Measurements from ENCODE around the gene MAP3K10. TPM values are rescaled to one million over a fixed set of nuclear protein-coding genes. Genes with fewer than 3 reads are reported as not detected.

The MAP3K10 gene
- total RNA-seq (2022; extraction: Qiagen RNA extraction; ENCODE audit: low read depth): 11.2 to 19.1 TPM (median 17.9 TPM) in 5 replicates

DNA sequence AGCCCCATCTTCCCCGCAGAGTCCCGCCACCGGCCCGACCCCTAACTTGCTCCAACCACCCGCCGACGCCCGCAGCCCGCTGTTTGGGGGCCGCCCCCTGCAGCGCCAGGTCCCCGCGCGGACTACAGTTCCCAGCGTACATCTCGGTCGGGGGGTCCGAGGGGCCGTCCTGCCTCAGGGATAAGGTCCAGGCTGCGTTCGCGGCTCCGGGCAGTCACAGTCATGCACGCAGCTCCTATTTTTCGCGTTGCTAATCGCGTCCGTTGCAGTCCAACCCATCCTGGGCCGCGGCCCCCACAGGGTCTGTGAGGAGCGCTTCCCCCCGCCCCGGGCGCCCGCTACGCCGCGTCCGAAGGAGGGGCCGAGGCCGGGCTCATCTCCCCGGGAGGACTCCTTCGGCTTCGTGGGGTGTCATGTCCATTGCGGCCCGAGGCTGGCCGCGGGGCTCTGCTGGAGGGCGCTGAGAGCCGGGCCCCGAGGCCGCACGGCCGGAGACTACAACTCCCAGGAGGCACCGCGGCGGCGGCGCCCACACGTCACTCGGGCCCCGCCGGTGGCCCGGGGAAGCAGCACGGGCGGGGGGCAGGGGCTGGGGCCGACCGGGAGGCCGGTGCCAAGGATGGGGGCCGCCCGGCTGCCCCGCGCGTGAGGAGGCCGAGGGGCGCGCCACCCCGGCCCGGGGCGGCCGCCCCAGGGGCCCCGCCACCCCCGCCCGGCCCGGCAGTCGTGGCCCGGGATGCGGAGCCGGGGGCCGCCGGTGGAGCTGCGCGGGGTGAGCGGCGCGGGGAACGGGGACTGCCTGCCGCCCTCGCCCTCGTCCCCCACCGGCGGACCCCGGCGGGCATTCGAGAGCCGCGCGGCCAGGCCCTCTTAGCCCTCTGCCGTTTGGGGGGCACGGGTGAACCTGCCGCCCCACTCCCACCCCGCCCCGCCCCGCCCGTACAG, at the start of gene MAP3K10:
Gene MAP3K10, plus strand, starts transcription at position 536 of the 945 bp plus-strand sequence. CDS start 606 bp downstream, outside the sequence.

GRCh38 chr19:40217934-40218890, 27.0 kb downstream of the MAP3K10 start, which contains the start of gene TTC9B:
Gene TTC9B, minus strand, starts transcription at chr19:40218384. Its CDS starts 3 bp downstream, at chr19:40218381.

Other genes starting within 250 kb of the MAP3K10 start
- gene PSMC4, start 220.3 kb upstream of the MAP3K10 start, total RNA-seq (2022; extraction: Qiagen RNA extraction; ENCODE audit: low read depth): 268 to 302 TPM (median 285 TPM) in 5 replicates
- 2.0 to 2.3 TPM (median 2.1 TPM) in 5 replicates for gene ZNF546, start 194.4 kb upstream of the MAP3K10 start, total RNA-seq (2022; extraction: Qiagen RNA extraction; ENCODE audit: low read depth)
- 4.5 to 7.9 TPM (median 6.9 TPM) in 5 replicates for gene ZNF780B, start 135.2 kb upstream of the MAP3K10 start, total RNA-seq (2022; extraction: Qiagen RNA extraction; ENCODE audit: low read depth)
- gene ZNF780A, start 100.5 kb upstream of the MAP3K10 start, total RNA-seq (2022; extraction: Qiagen RNA extraction; ENCODE audit: low read depth): 25.3 to 31.5 TPM (median 30.3 TPM) in 5 replicates
- gene TTC9B, start 27.0 kb downstream of the MAP3K10 start, total RNA-seq (2022; extraction: Qiagen RNA extraction; ENCODE audit: low read depth): 0.26 to 0.61 TPM (median 0.51 TPM) in 5 replicates
- 0.22 to 0.39 TPM (median 0.30 TPM) in 5 replicates for gene CCNP, start 35.3 kb downstream of the MAP3K10 start, total RNA-seq (2022; extraction: Qiagen RNA extraction; ENCODE audit: low read depth)
- gene AKT2, start 93.9 kb downstream of the MAP3K10 start, total RNA-seq (2022; extraction: Qiagen RNA extraction; ENCODE audit: low read depth): 136 to 202 TPM (median 190 TPM) in 5 replicates
- gene C19orf47, start 157.0 kb downstream of the MAP3K10 start, total RNA-seq (2022; extraction: Qiagen RNA extraction; ENCODE audit: low read depth): 27.6 to 35.4 TPM (median 28.1 TPM) in 5 replicates
- 240 to 285 TPM (median 257 TPM) in 5 replicates for gene PLD3, start 157.3 kb downstream of the MAP3K10 start, total RNA-seq (2022; extraction: Qiagen RNA extraction; ENCODE audit: low read depth)
- gene HIPK4, start 198.8 kb downstream of the MAP3K10 start, total RNA-seq (2022; extraction: Qiagen RNA extraction; ENCODE audit: low read depth): 0.19 to 0.31 TPM (median 0.26 TPM) in 5 replicates
- gene PRX, start 222.0 kb downstream of the MAP3K10 start, total RNA-seq (2022; extraction: Qiagen RNA extraction; ENCODE audit: low read depth): 1.4 to 1.9 TPM (median 1.5 TPM) in 5 replicates
- 28.4 to 43.3 TPM (median 31.7 TPM) in 5 replicates for gene SERTAD1, start 234.6 kb downstream of the MAP3K10 start, total RNA-seq (2022; extraction: Qiagen RNA extraction; ENCODE audit: low read depth)

All from A549 treated with DMSO at 1 μM for 4 hours (cell line).